DMS 273 (cell line): ENCODE measurements around the gene SPIRE1.

Experiments used
- DNase-seq: peaks from one replicate; lab custom pipeline; 2025; ENCODE audit not compliant: unreplicated experiment; lab: John Stamatoyannopoulos, UW

The SPIRE1 gene

DNA sequence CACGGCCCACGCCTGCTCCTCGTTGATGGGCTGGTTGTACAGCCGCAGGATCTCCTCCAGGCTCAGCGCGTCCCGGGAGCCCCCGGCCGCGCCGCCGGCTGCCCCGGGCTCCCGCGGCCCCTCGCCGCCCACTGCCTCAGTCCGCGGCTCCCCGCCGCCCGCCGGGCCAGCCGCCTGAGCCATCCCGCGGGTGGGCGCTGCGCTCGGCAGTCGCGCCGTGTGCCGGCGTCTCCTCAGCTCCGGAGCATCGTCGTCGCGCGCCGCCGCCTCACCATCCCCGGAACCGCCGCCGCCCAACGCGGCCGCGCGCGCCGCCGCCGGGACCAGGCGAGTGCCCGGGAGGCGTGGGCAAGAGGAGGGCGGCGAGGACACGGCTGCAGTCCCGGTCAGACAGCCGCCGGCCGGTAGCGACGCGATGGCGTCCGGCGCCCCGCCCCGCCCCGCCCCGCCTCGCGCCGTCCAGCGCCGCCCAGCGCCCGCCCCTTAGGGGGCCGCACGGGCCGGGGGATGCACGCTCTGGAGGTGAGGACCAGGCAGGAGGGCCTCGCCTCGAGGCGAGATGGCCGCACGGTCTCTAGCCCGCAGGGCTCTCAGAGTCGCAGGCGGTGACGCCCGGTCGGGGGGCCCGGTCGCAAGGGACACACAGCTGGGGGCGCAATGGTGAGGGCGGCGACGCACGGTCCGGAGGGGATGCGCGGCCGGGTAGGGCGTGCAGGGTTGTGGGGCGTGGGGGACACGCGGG lies at the start of gene SPIRE1:
Gene SPIRE1, minus strand, starts transcription at position 424 of the 742 bp plus-strand sequence. Its CDS starts 241 bp downstream, at position 183.
- DNase-seq, result peak; percentile 82

- peak; percentile 76 for DNase-seq
Measured at GRCh38 chr18:12703664-12704063, 45.8 kb upstream of the SPIRE1 start.

- DNase-seq, result no peak
Measured at GRCh38 chr18:12703096-12703567, 45.2 kb upstream of the SPIRE1 start.

DNA sequence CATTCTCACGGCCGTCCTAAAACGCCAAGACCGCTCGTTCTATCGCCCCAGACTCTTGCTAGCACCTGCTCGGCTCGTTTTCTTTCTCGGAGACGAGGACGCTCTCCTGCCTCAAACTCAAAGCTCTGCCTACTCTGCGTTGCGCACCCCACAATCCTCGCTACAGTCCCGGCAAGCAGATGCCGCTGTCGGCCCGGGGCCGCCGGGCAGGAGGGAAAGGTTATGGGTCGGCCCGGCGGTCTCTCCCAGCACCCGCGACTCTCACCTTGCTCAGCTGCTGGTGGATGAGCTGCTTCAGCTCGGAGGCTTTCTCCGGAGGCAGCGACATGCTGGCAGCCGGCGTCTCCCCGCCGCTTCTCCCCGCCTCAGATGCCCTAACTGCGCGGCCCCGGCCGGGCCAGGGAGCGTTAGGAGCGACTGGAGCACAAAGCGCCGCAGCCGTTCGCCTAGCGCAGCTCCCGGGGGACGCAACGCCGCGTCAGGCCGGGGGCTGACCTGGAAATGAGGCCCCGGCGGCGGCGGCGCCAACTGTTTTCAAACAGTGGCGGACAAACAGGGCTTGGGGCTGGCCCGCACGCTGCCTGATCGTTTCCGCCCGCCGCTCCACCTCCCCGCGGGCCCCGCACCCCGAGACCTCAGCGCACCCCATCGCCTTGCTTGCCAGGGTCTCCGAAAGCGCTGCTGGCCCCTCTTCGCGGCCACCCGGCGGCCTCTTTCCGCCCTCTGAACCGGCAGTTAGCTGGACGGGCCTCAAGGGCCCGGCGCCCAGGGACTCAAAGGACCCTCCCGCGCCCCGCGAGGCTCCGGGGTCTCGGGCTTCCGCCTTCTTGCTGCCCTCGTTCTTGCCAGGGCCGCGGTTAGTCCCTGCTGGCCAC lies 44.6 kb upstream of the SPIRE1 start, which contains the start of the genes CEP76 and PSMG2:
Gene CEP76, minus strand, starts transcription at position 503 of the 875 bp plus-strand sequence. Its CDS starts 175 bp downstream, at position 328.
Gene PSMG2, plus strand, starts transcription at position 822 of the 875 bp plus-strand sequence. CDS start 66 bp downstream, outside the sequence.
- peak; percentile 95 for DNase-seq

DNA sequence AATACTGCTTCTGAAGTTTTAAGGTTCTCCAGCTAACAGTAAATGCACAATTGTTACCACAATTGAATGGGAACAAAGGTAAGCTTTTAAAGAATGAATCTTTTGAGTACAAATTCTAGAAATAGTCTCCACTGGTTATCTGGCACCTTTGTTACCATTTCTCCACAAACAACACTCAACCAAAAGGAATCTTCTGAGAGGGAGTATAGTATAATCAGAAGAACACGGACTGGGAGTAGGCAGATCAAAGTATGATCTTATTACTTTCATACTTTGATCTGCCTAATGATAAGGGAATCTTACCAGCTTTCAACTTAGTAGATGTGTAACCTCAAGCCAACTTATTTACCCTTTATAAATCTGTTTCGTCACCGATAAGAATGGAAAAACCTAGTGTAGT lies 43.3 kb upstream of the SPIRE1 start:
- no peak for DNase-seq

DNA sequence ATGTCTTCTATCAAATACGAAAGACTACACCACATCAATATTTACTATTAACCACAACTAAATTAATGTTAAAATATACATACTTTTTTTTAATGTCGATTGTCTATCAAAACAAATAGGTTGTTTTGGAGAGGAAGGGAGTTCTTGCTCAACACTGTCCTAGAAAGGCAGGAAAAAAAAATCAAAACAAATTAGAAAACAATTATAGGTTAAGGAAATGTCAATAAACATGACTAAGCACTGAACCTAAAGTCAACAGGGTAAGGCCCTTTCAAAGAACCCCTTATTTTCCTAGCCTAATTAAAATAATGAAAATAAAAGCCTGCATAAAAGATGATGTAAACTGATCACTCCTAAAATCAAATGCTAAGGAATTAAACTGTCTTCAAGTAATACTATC lies 41.8 kb upstream of the SPIRE1 start:
- DNase-seq, result no peak

- DNase-seq, result no peak
Measured at GRCh38 chr18:12694032-12694431, 36.1 kb upstream of the SPIRE1 start.

DNA sequence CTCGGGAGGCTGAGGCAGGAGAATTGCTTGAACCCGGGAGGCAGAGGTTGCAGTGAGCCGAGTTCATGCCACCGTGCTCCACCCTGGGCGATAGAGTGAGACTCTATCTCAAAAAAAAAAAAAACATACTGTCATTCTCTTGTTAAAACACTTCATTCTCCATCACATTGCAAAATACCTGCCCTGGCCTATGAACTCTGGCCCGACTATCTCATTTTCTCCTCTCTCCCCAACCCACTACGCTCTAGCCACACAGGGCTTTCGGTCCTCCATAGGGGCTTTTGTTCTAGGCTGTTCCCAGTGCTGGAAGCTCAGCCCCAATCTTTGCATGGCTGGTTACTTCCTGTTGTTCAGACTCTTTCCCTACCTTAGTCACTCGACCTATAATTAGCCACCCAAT lies 34.3 kb upstream of the SPIRE1 start:
- no peak for DNase-seq

DNA sequence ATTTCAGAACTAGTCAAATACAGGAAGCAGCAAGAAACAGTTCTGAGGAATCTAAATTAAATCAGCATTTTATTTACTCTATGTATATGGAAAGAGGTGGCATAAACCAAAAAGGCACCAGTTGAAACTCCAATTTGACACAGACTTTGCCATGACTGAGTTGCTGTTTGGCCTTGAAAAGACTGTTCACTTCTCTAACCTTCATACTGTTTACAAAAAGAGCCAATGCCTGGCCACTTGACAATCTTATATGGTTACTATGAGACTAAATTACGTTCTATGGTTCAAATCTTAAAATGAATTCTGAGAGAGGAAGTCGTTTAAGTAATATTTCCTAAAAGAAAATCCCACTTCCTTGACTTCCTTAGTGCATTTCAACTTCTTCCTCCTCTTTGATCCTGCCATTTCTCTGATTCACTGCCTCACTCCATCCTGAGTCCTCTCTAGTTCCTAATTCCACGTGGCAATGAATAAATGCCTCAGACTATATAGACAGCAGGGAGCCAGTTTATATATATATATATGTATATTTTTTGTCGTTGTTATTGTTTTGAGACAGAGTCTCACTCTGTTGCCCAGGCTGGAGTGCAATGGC lies 31.4 kb upstream of the SPIRE1 start:
- no peak for DNase-seq

DNA sequence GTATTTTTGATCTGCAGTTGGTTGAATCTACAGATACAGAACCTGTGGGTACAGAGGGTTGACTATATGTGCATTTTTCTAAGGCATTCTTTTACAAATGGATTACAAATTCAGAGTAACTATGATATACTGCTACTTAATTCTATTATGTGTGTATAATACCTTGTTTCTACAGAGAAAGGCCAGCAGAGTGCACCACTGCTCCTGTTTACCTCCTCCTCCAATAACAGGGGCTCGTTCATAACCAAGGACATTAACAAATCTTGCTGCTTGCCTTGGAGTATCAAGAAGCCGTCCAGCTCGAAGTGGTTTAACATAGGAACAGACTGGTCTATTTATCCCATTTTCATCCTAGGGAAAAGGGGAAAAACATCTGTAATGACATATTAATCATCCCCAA lies 28.2 kb upstream of the SPIRE1 start:
- peak; percentile 53 for DNase-seq

- peak; percentile 25 for DNase-seq
Measured at GRCh38 chr18:12679183-12679786, 21.4 kb upstream of the SPIRE1 start.

GRCh38 chr18:12668041-12668440 lies 10.1 kb upstream of the SPIRE1 start:
- no peak for DNase-seq

- DNase-seq, result peak; percentile 72
Measured at GRCh38 chr18:12659904-12660605, 2.1 kb upstream of the SPIRE1 start.

GRCh38 chr18:12658426-12659138 lies 675 bp upstream of the SPIRE1 start:
- peak; percentile 73 for DNase-seq

DNA sequence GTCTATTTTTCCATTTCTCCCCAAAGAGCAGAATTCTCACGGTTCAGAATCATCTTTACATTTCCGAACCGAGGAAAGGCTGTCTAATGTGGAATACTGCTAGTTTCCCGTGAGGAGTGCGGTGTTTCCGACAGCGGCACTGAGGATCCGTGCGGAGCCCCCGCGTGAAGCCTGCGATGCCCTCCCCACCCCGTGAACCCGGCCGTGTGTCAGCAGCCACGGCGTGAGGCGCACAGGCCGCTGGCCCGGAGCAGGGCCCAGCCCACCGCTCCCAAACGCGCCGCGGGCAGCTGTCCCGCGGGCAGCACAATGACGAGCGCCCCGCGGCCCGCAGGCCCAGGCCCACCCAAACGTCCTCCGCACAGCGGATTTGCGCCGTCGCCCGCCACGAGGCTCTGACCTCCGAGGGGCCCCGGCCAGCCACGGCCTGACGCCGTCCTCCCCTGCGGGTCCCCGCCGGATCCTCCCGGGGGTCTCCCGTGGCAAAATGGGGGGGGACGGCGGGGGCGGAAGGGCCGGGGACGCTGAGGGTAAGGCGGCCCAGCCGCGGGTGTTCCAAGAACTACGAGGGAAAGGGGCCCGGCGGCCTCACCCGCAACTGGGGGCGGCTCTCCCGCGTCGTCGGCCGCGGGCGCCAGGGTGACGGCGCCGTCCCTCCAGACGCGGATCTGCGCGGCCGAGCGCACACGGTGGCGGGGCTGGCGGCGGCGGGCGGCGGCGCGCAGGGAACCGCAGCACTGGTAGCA lies 796 bp downstream of the SPIRE1 start:
- DNase-seq, result peak; percentile 81

GRCh38 chr18:12656605-12656937 lies 1.3 kb downstream of the SPIRE1 start:
- peak; percentile 48 for DNase-seq

DNA sequence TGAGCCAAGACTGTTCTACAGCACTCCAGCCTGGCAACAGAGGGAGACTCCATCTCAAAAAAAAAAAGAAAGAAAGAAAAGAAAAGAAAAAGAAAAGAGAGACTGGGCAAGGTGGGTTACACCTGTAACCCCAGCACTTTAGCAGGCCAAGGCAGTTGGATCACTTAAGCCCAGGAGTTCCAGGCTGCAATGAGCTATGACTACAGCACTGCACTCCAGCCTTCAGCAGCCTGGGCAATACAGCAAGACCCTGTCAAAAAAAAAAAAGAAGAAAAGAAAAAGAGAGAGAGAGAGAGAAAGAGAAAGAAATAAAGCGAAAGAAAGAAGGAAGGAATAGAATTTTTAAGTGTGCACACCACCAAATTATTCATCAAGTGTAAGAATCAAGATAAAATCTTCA lies 2.9 kb downstream of the SPIRE1 start:
- DNase-seq, result no peak

DNA sequence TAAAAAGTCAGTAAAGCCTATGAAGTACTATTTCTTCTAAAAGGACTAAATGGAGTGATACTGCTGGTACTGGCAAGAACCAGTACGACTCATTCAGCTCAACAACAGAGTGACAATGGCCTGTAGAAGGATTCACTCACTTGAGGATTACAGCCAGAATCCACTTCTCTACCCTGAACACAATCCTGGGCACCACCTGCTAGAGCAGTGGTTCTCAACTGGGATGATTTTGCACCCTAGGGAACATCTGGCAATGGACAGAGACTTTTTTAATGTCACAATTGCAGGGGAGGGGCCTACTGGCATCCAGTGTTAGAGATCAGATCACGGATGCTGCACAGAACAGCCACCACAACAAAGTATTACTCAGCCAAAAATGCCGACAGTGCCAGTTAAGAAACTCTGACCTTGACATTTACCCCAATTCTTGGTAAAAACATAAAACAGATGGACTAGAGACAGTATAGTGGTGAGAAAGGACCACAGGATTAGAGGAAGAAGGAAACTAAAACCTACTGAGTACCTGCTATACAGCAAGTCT lies 5.0 kb downstream of the SPIRE1 start:
- peak; percentile 26 for DNase-seq

- DNase-seq, result no peak
Measured at GRCh38 chr18:12651651-12652050, 6.3 kb downstream of the SPIRE1 start.
